Lower leg skin (tissue), 3 donors: ENCODE results near the gene DISP3.
"Not testable (repeated sequence)": the region's sequence is repeated elsewhere in the genome, so short reads cannot be mapped to it uniquely, and the experiment has no call there.

Experiments used
- CTCF ChIP-seq, 3 donors: fragments of 450-650 bp; IDR thresholded peaks; one replicate each; pipeline ENCODE4 v1.5.1; 2016; ENCODE audit warnings: antibody characterized with exemption in 3 of 3, mild to moderate bottlenecking in 3 of 3, moderate library complexity in 2 of 3
- POLR2A ChIP-seq, 2 donors: fragments of 450-650 bp; IDR thresholded peaks; one replicate each; pipeline ENCODE4 v1.6.1; 2016 to 2017; ENCODE audit warnings: antibody characterized with exemption in 2 of 2, mild to moderate bottlenecking in 1 of 2, moderate library complexity in 1 of 2

- TF ChIP-seq CTCF, POLR2A (IDR thresholded peaks at IDR 0.05): not testable (repeated sequence)
Observed at GRCh38 chr1:11580049-11580448, 101.1 kb downstream of the DISP3 start.
